GM10248 (cell line): ENCODE measurements around the gene EMILIN1.

Source experiments
- CTCF ChIA-PET: fragments of 300-600 bp; sonication (Branson Sonifier 250); formaldehyde crosslinking; extraction: SDS; loops from one replicate; lab custom pipeline; 2021; ENCODE audit warnings: antibody characterized with exemption; lab: Yijun Ruan, JAX
- POLR2A ChIA-PET: fragments of 350-650 bp; sonication (Branson Sonifier 250); formaldehyde crosslinking; extraction: SDS; loops from one replicate; lab custom pipeline; 2020; ENCODE audit warnings: antibody characterized with exemption; lab: Yijun Ruan, JAX
- DNase-seq: peaks from one replicate; pipeline ENCODE4 v3.0.0; 2012; ENCODE audit errors: extremely low spot score
- TF ChIP-seq, protein P1 (sequence below): IDR thresholded peaks from 2 replicates; pipeline ENCODE4 v1.5.1; 2012; ENCODE audit warnings: mild to moderate bottlenecking, low read depth; ENCODE audit errors: extremely low read depth, missing control alignments, control extremely low read depth

The EMILIN1 gene

DNA sequence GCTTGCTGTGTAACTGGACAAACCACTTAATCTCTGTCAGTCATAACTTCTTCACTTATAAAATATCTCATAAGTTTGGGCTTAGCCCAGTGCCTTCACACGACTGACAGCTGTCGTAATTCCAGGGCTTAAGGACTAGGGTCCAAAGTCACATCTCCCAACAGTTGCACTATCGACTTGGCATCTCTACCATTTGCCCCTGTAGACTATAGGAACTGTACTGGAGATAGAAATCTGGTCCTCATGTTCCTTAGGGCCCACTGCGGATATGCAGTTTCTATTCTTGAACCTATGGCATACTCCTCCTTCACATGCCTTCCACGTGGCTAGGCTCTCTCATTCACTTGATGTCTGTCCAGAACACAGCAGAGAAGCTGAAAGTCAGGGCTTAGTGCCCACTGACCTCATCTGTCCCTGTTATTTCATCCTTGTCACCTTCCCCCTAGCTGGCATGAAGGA, 47.9 kb downstream of the EMILIN1 start:
- POLR2A ChIA-PET = no interaction called here

DNA sequence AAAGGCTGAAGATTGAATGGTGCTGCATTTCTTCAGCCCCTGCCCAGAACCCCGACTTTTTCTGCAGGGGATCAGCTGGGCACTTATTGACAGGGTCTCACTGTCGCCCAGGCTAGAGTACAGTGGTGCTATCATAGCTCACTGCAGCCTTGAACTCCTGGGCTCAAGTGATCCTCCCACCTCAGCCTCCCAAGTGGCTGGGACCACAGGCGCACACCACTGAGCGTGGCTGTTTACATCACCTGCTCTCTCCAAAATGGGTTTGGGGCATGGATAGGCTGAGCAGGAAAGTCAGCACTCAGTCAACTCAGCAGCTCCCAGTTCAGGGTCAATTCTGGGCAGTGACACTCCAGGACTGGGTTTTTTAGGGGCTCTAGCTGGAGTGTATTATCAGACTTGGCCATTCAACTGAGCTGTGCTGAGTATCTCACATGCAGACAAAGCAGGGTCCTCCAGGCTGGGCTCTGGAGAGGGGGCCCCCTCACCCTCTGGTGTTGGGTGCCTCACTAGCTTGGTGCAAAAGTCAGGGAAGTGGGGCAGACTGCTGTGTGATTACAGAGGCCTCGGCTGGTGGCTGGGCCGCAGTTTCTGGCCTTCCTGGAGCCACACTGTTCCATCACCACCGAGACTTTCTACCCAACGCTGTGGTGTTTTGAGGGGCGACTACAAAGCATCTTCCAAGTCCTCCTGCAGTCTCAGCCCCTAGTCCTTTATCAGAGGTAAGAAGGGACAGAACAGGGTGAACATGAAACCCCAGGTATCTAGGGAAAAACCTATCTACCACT, 49.7 kb downstream of the EMILIN1 start:
- POLR2A ChIA-PET = no interaction called here
- CTCF ChIA-PET = interaction anchor here (1.3 kb wide), 1 partner anchor 166 kb away, joined by 5 read pairs; no protein-coding TSS in a partner anchor
- DNase-seq = no peak
- TF ChIP-seq, protein P1, sequence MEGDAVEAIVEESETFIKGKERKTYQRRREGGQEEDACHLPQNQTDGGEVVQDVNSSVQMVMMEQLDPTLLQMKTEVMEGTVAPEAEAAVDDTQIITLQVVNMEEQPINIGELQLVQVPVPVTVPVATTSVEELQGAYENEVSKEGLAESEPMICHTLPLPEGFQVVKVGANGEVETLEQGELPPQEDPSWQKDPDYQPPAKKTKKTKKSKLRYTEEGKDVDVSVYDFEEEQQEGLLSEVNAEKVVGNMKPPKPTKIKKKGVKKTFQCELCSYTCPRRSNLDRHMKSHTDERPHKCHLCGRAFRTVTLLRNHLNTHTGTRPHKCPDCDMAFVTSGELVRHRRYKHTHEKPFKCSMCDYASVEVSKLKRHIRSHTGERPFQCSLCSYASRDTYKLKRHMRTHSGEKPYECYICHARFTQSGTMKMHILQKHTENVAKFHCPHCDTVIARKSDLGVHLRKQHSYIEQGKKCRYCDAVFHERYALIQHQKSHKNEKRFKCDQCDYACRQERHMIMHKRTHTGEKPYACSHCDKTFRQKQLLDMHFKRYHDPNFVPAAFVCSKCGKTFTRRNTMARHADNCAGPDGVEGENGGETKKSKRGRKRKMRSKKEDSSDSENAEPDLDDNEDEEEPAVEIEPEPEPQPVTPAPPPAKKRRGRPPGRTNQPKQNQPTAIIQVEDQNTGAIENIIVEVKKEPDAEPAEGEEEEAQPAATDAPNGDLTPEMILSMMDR = no peak

More for the DNA sequence above, 47.9 kb downstream of the EMILIN1 start:
- no peak for DNase-seq
- TF ChIP-seq, protein P1 = no peak
- CTCF ChIA-PET = interaction anchor here (0.8 to 2.1 kb wide), 3 partner anchors 16 to 154 kb away, joined by 3 to 6 read pairs (median 3); no protein-coding TSS in a partner anchor

DNA sequence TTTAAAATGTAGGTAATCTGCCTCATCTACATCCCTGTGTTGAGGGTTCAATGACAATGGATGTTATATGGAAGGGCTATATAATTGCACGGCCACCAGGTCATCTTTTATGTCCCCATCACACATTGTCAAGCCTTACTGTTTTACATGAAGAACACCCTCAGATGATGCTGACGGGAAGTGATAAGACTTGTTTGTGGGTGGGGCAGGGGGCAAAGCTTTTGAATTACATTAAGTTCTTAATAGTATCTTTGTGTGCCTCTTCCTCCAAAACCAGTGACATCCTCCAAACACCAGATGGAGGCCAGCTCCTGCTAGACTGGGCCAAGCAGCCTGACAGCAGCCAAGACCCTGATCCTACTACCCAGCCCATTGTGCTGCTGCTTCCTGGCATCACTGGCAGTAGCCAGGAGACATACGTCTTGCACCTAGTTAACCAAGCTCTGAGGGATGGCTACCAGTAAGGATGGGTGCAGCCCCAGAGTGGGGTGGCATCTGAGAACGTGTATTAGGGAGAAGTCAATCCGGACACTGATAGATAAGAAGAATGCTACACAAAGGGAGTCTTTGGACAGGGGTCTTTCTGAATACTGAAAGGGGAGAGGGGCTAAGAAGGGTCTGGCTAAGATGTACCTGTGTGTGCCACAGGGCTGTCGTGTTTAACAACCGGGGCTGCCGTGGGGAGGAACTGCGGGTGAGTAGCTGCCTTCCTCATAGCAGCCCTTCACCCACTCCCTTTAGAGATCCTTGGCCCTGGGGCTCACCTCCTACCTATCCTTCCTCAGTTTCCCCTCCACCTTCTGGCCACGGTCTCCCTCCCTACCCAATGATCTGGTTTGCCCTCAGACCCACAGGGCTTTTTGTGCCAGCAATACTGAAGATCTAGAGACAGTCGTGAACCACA, 50.5 kb downstream of the EMILIN1 start:
- ChIA-PET CTCF (interaction anchor here (1.3 kb wide), 1 partner anchor 167 kb away, joined by 5 read pairs; no protein-coding TSS in a partner anchor), POLR2A (no interaction called here)
- no peak for DNase-seq
- TF ChIP-seq, protein P1 = no peak

DNA sequence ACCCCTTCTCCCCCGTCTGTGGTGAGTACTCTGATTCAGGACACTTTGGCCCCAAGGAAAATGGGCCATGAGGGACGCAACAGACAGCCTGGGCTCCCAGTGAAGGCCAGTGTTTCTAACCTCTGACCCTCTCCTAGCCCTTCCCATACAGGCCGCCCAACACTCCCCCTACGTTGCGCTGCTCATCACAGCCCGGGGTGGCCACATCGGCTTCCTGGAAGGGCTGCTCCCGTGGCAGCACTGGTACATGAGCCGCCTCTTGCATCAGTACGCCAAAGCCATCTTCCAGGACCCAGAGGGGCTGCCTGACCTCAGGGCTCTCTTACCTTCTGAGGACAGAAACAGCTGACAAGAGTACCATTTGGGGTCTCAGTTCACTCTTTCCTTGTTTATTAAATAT, 52.0 kb downstream of the EMILIN1 start:
- ChIA-PET CTCF (no interaction called here), POLR2A (no interaction called here)
- DNase-seq = no peak
- TF ChIP-seq, protein P1 = no peak

DNA sequence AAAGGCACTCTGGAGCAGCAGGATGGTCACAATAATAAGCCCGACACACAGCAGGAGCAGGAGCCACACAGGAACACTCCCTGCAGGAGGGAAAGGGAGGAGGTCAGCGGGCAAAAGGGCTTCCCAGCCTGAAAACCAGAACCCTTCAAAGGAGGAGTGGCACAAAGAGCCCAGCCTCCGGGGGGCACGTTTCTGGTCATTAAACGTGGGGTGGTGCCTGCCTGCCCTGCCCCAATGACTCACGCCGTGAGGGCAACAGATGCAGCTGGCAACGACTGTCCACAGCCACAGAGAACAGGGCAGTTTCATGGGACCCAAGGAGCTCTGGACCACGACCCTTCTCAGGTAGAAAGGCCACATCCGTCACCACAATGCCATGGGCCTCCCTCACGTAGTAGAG, 53.0 kb downstream of the EMILIN1 start:
- TF ChIP-seq, protein P1 = no peak
- DNase-seq = no peak
- CTCF ChIA-PET = interaction anchor here (1.1 kb wide), 1 partner anchor 43 kb away, joined by 4 read pairs; no protein-coding TSS in a partner anchor
- POLR2A ChIA-PET = no interaction called here
